ENCODE results near the gene ST6GALNAC6.
"Not testable (repeated sequence)": the region's sequence is repeated elsewhere in the genome, so short reads cannot be mapped to it uniquely, and the experiment has no call there.

The ST6GALNAC6 gene

GRCh38 chr9:127860779-127861178 lies 38.6 kb downstream of the ST6GALNAC6 start:
- no peak for DNase-seq (ENCODE audit: extremely low read depth in 1 of 2, low read depth in 1 of 2)

- DNase-seq (ENCODE audit: extremely low read depth in 1 of 2, low read depth in 1 of 2), result no peak
Observed at GRCh38 chr9:127860260-127860659, 39.1 kb downstream of the ST6GALNAC6 start.

- no peak for DNase-seq (ENCODE audit: extremely low read depth in 1 of 2, low read depth in 1 of 2)
Observed at GRCh38 chr9:127858041-127858512, 41.3 kb downstream of the ST6GALNAC6 start.

- no peak for DNase-seq (ENCODE audit: extremely low read depth in 1 of 2, low read depth in 1 of 2)
Observed at GRCh38 chr9:127857278-127857677, 42.1 kb downstream of the ST6GALNAC6 start.

- DNase-seq (ENCODE audit: extremely low read depth in 1 of 2, low read depth in 1 of 2), result no peak
Observed at GRCh38 chr9:127856729-127857116, 42.7 kb downstream of the ST6GALNAC6 start.

- DNase-seq (ENCODE audit: extremely low read depth in 1 of 2, low read depth in 1 of 2), result no peak
Observed at GRCh38 chr9:127856094-127856728, 43.2 kb downstream of the ST6GALNAC6 start.

GRCh38 chr9:127855522-127855921 lies 43.9 kb downstream of the ST6GALNAC6 start:
- DNase-seq (ENCODE audit: extremely low read depth in 1 of 2, low read depth in 1 of 2), result no peak

- no peak for DNase-seq (ENCODE audit: extremely low read depth in 1 of 2, low read depth in 1 of 2)
Observed at GRCh38 chr9:127854960-127855359, 44.4 kb downstream of the ST6GALNAC6 start.

- DNase-seq (ENCODE audit: extremely low read depth in 1 of 2, low read depth in 1 of 2), result no peak
Observed at GRCh38 chr9:127854184-127854806, 45.1 kb downstream of the ST6GALNAC6 start, which contains the start of gene ENG. ENG (minus strand) TSS chr9:127854658; CDS start chr9:127854355, 303 bp downstream.

- no peak for DNase-seq (ENCODE audit: extremely low read depth in 1 of 2, low read depth in 1 of 2)
Observed at GRCh38 chr9:127853312-127854183, 45.9 kb downstream of the ST6GALNAC6 start.

GRCh38 chr9:127852829-127853228 lies 46.6 kb downstream of the ST6GALNAC6 start:
- no peak for DNase-seq (ENCODE audit: extremely low read depth in 1 of 2, low read depth in 1 of 2)

- no peak for DNase-seq (ENCODE audit: extremely low read depth in 1 of 2, low read depth in 1 of 2)
Observed at GRCh38 chr9:127850286-127850830, 49.0 kb downstream of the ST6GALNAC6 start.

GRCh38 chr9:127848756-127849504 lies 50.5 kb downstream of the ST6GALNAC6 start:
- no peak for DNase-seq (ENCODE audit: extremely low read depth in 1 of 2, low read depth in 1 of 2)

GRCh38 chr9:127847833-127848755 lies 51.3 kb downstream of the ST6GALNAC6 start:
- no peak for DNase-seq (ENCODE audit: extremely low read depth in 1 of 2, low read depth in 1 of 2)

- DNase-seq (ENCODE audit: extremely low read depth in 1 of 2, low read depth in 1 of 2), result no peak
Observed at GRCh38 chr9:127847178-127847510, 52.3 kb downstream of the ST6GALNAC6 start.

GRCh38 chr9:127846443-127847177 lies 52.8 kb downstream of the ST6GALNAC6 start:
- no peak for DNase-seq (ENCODE audit: extremely low read depth in 1 of 2, low read depth in 1 of 2)

- DNase-seq (ENCODE audit: extremely low read depth in 1 of 2, low read depth in 1 of 2), result not testable (repeated sequence)
Observed at GRCh38 chr9:127845619-127846018, 53.8 kb downstream of the ST6GALNAC6 start.

GRCh38 chr9:127844821-127845359 lies 54.5 kb downstream of the ST6GALNAC6 start:
- DNase-seq (ENCODE audit: extremely low read depth in 1 of 2, low read depth in 1 of 2), result no peak

All from stimulated activated CD8-positive, alpha-beta memory T cell treated with anti-CD3 and anti-CD28 coated beads, Interleukin-7, amount 100 ng/mL, for 48 hours (primary cell).